ENCODE measurements around the gene PLCB2.

- TF ChIP-seq, protein P1, sequence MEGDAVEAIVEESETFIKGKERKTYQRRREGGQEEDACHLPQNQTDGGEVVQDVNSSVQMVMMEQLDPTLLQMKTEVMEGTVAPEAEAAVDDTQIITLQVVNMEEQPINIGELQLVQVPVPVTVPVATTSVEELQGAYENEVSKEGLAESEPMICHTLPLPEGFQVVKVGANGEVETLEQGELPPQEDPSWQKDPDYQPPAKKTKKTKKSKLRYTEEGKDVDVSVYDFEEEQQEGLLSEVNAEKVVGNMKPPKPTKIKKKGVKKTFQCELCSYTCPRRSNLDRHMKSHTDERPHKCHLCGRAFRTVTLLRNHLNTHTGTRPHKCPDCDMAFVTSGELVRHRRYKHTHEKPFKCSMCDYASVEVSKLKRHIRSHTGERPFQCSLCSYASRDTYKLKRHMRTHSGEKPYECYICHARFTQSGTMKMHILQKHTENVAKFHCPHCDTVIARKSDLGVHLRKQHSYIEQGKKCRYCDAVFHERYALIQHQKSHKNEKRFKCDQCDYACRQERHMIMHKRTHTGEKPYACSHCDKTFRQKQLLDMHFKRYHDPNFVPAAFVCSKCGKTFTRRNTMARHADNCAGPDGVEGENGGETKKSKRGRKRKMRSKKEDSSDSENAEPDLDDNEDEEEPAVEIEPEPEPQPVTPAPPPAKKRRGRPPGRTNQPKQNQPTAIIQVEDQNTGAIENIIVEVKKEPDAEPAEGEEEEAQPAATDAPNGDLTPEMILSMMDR (IDR thresholded peaks at IDR 0.05; ENCODE audit: borderline replicate concordance, extremely low read depth, low read length, poor library complexity, severe bottlenecking) = no peak
- TF ChIP-seq EZH2 (IDR thresholded peaks at IDR 0.05; ENCODE audit: borderline replicate concordance, low read depth, low read length, severe bottlenecking) = no peak
These were observed 41.4 kb upstream of the PLCB2 start for GRCh38 chr15:40349163-40349562.
